Gastrocnemius medialis (tissue), 4 donors: ENCODE measurements around the gene DBNDD2.

Experiments
- CTCF ChIP-seq, 5 experiments: fragments of 450-650 bp in 3 of 5; fragments of 200-600 bp in 2 of 5; sonication (generic) in 2 of 5; IDR thresholded peaks in 4 of 5; conservative IDR thresholded peaks in 1 of 5; 1 replicate in 4 of 5; 2 replicates in 1 of 5; pipeline ENCODE4 v1.5.1; 2016 to 2019; ENCODE audit warnings: antibody characterized with exemption in 5 of 5, mild to moderate bottlenecking in 3 of 5, moderate library complexity in 3 of 5
- POLR2A ChIP-seq, 2 donors: fragments of 450-650 bp; IDR thresholded peaks; one replicate each; pipeline ENCODE4 v1.6.1; 2017; ENCODE audit warnings: antibody characterized with exemption in 2 of 2, mild to moderate bottlenecking in 2 of 2, moderate library complexity in 2 of 2

- TF ChIP-seq CTCF (IDR thresholded peaks at IDR 0.05 in 4 of 5, conservative IDR thresholded peaks at IDR 0.05 in 1 of 5), result no peak
- no peak for TF ChIP-seq POLR2A (IDR thresholded peaks at IDR 0.05)
These were observed 33.0 kb downstream of the DBNDD2 start for GRCh38 chr20:45440891-45441685.
